MV-4-11 (cell line): ENCODE measurements around the gene LIG1.
"Not testable (repeated sequence)": the region's sequence is repeated elsewhere in the genome, so short reads cannot be mapped to it uniquely, and the experiment has no call there.

Experiments
- DNase-seq: peaks from one replicate; lab custom pipeline; 2025; lab: John Stamatoyannopoulos, UW

LIG1 gene

GRCh38 chr19:48070177-48070769 lies 99.9 kb downstream of the LIG1 start:
- not testable (repeated sequence) for DNase-seq

- DNase-seq = no peak
Observed at GRCh38 chr19:48069435-48069834, 100.7 kb downstream of the LIG1 start.
